ENCODE measurements around the gene ZCCHC14.

GRCh38 chr16:87395181-87395842, 97.5 kb downstream of the ZCCHC14 start:
- TF ChIP-seq CTCF (IDR thresholded peaks at IDR 0.05) (no peak), POLR2A (IDR thresholded peaks at IDR 0.05) (no peak)

All from esophagus squamous epithelium (tissue), 4 donors.